Astrocyte (in vitro differentiated cells and primary cell): ENCODE results near the gene GSN.

Source experiments
- CTCF ChIP-seq: IDR thresholded peaks from 2 replicates; pipeline ENCODE4 v1.5.1; 2011; ENCODE audit warnings: low read depth, mild to moderate bottlenecking, inconsistent platforms, low read length, moderate library complexity; ENCODE audit not compliant: insufficient read depth
- EZH2 ChIP-seq: IDR thresholded peaks from 2 replicates; pipeline ENCODE4 v1.6.1; 2012; ENCODE audit warnings: mild to moderate bottlenecking, low read length, inconsistent platforms; ENCODE audit not compliant: insufficient read depth

- no peak for TF ChIP-seq CTCF
- TF ChIP-seq EZH2, result no peak
These were observed 100.8 kb downstream of the GSN start for GRCh38 chr9:121368745-121369144.
